WTC11 (cell line): ENCODE results near the gene SPATA4. TPM values are rescaled to one million over a fixed set of nuclear protein-coding genes. Genes with fewer than 3 reads are reported as not detected.

Experiments used
- ATAC-seq: fragments of 200-7000 bp; cut with Tn5 transposase; 2 replicates; pipeline ENCODE4 v1.10.0; 2021; ENCODE audit warnings: mild to moderate bottlenecking, moderate library complexity
- CTCF ChIA-PET: fragments of 300-600 bp; sonication (Branson Sonifier 250); formaldehyde crosslinking; loops from one replicate; lab custom pipeline; 2021; ENCODE audit warnings: antibody characterized with exemption; lab: Charles Lee
- POLR2A ChIA-PET: fragments of 350-600 bp; sonication (Branson Sonifier 250); formaldehyde crosslinking; loops from one replicate; lab custom pipeline; 2021; ENCODE audit warnings: antibody characterized with exemption; lab: Charles Lee
- DNase-seq: peaks from one replicate; pipeline ENCODE4 v3.0.0; 2021; ENCODE audit warnings: low spot score
- H3K27ac Mint-ChIP-seq: 2 replicates; pipeline ENCODE4 v1.8.0; 2021; ENCODE audit warnings: mixed read lengths
- H3K27me3 Mint-ChIP-seq: 2 replicates; pipeline ENCODE4 v1.8.0; 2021; ENCODE audit warnings: low read depth, mild to moderate bottlenecking, moderate library complexity, mixed read lengths
- H3K36me3 Mint-ChIP-seq: 2 replicates; pipeline ENCODE4 v1.8.0; 2021; ENCODE audit warnings: mixed read lengths
- H3K4me1 Mint-ChIP-seq: 2 replicates; pipeline ENCODE4 v1.8.0; 2022; ENCODE audit warnings: mixed read lengths
- H3K4me3 Mint-ChIP-seq: 2 replicates; pipeline ENCODE4 v1.8.0; 2021; ENCODE audit warnings: mild to moderate bottlenecking, moderate library complexity, mixed read lengths
- H3K9me3 Mint-ChIP-seq: 2 replicates; pipeline ENCODE4 v1.8.0; 2021; ENCODE audit warnings: mixed read lengths
- E2F1 ChIP-seq: sonication (generic); formaldehyde crosslinking; IDR thresholded peaks from 2 replicates; pipeline ENCODE4 v1.8.0; 2022; ENCODE audit warnings: mild to moderate bottlenecking, missing genetic modification reagents
- GTF2I ChIP-seq: fragments of 250-450 bp; sonication (Bioruptor Pico); conservative IDR thresholded peaks from 2 replicates; pipeline ENCODE4 v1.4.0; 2021; ENCODE audit warnings: mild to moderate bottlenecking
- JAZF1 ChIP-seq: fragments of 250-450 bp; sonication (Bioruptor Pico); IDR thresholded peaks from 2 replicates; pipeline ENCODE4 v1.9.0; 2021; ENCODE audit warnings: moderate library complexity, mild to moderate bottlenecking, inconsistent platforms
- MYBL2 ChIP-seq: sonication (generic); formaldehyde crosslinking; IDR thresholded peaks from 2 replicates; pipeline ENCODE4 v1.8.1; 2023; ENCODE audit warnings: mild to moderate bottlenecking, moderate library complexity, missing genetic modification reagents
- NFATC4 ChIP-seq: fragments of 250-450 bp; sonication (Bioruptor Pico); IDR thresholded peaks from 2 replicates; pipeline ENCODE4 v1.9.0; 2021; ENCODE audit warnings: mild to moderate bottlenecking
- NR1H2 ChIP-seq: sonication (generic); formaldehyde crosslinking; IDR thresholded peaks from 2 replicates; pipeline ENCODE4 v1.9.0; 2021; ENCODE audit warnings: mild to moderate bottlenecking, moderate library complexity, missing genetic modification reagents
- NR3C1 ChIP-seq: sonication (generic); formaldehyde crosslinking; conservative IDR thresholded peaks from 2 replicates; pipeline ENCODE4 v1.8.1; 2023; ENCODE audit warnings: low read depth, mild to moderate bottlenecking, missing genetic modification reagents
- PREB ChIP-seq: sonication (generic); formaldehyde crosslinking; IDR thresholded peaks from 2 replicates; pipeline ENCODE4 v1.8.1; 2022; ENCODE audit warnings: mild to moderate bottlenecking, missing genetic modification reagents, moderate library complexity, borderline replicate concordance
- PRRX2 ChIP-seq: fragments of 250-450 bp; sonication (Bioruptor Pico); IDR thresholded peaks from 2 replicates; pipeline ENCODE4 v1.8.0; 2021; ENCODE audit warnings: mild to moderate bottlenecking
- SMAD3 ChIP-seq: sonication (generic); formaldehyde crosslinking; IDR thresholded peaks from 2 replicates; pipeline ENCODE4 v1.8.0; 2022; ENCODE audit warnings: missing genetic modification reagents, mild to moderate bottlenecking, borderline replicate concordance
- SMAD4 ChIP-seq: sonication (generic); formaldehyde crosslinking; IDR thresholded peaks from 2 replicates; pipeline ENCODE4 v1.8.0; 2022; ENCODE audit warnings: mild to moderate bottlenecking, missing genetic modification reagents
- STAT6 ChIP-seq: sonication (generic); formaldehyde crosslinking; conservative IDR thresholded peaks from 2 replicates; pipeline ENCODE4 v1.8.1; 2023; ENCODE audit warnings: mild to moderate bottlenecking, low read depth, missing genetic modification reagents, moderate library complexity
- TCF7 ChIP-seq: sonication (generic); formaldehyde crosslinking; IDR thresholded peaks from 2 replicates; pipeline ENCODE4 v1.8.0; 2022; ENCODE audit warnings: mild to moderate bottlenecking, low read depth, missing genetic modification reagents, moderate library complexity
- TEAD1 ChIP-seq: sonication (generic); formaldehyde crosslinking; IDR thresholded peaks from 2 replicates; pipeline ENCODE4 v1.8.0; 2022; ENCODE audit warnings: mild to moderate bottlenecking, missing genetic modification reagents
- TP53 ChIP-seq: sonication (generic); formaldehyde crosslinking; IDR thresholded peaks from 2 replicates; pipeline ENCODE4 v1.8.1; 2023; ENCODE audit warnings: mild to moderate bottlenecking, missing genetic modification reagents
- ZNF281 ChIP-seq: sonication (generic); formaldehyde crosslinking; IDR thresholded peaks from 2 replicates; pipeline ENCODE4 v1.8.0; 2023; ENCODE audit warnings: mild to moderate bottlenecking, missing genetic modification reagents
- ZNF396 ChIP-seq: fragments of 250-450 bp; sonication (Bioruptor Pico); IDR thresholded peaks from 2 replicates; pipeline ENCODE4 v1.8.0; 2021; ENCODE audit warnings: mild to moderate bottlenecking, moderate library complexity, borderline replicate concordance
- ZNF671 ChIP-seq: fragments of 250-450 bp; sonication (Bioruptor Pico); IDR thresholded peaks from 2 replicates; pipeline ENCODE4 v1.8.0; 2021; ENCODE audit warnings: mild to moderate bottlenecking
- total RNA-seq: library from RNA; stranded (reverse); gene quantifications from 3 replicates; pipeline ENCODE4 v1.2.3, GENCODE V29; 2021
- TF ChIP-seq, protein P1 (sequence below): sonication (generic); formaldehyde crosslinking; IDR thresholded peaks from 2 replicates; pipeline ENCODE4 v1.8.0; 2022; ENCODE audit warnings: missing genetic modification reagents

SPATA4 gene
- total RNA-seq, 1 experiment from 2014 or later = not detected

GRCh38 chr4:176210101-176210500, 14.7 kb upstream of the SPATA4 start:
- no peak for TF ChIP-seq ZNF396 (CRISPR knock-in tag)
- no peak for TF ChIP-seq GTF2I
- TF ChIP-seq JAZF1 (CRISPR knock-in tag) = no peak
- TF ChIP-seq STAT6 (CRISPR knock-in tag) = no peak
- no peak for TF ChIP-seq ZNF281 (CRISPR knock-in tag)
- no peak for TF ChIP-seq NFATC4 (CRISPR knock-in tag)
- no peak for TF ChIP-seq SMAD4 (CRISPR knock-in tag)
- TF ChIP-seq PRRX2 = no peak
- TF ChIP-seq SMAD3 (CRISPR knock-in tag) = no peak
- no peak for TF ChIP-seq E2F1
- no peak for TF ChIP-seq NR1H2 (CRISPR knock-in tag)
- no peak for TF ChIP-seq PREB
- ChIA-PET CTCF (no interaction called here), POLR2A (no interaction called here)
- no peak for ATAC-seq
- H3K36me3 Mint-ChIP-seq = peaks cover 10% of the 10 kb centered on the region; the same call in 1 of the 2 replicates
- peaks cover 16% of the 10 kb centered on the region for H3K4me1 Mint-ChIP-seq
- H3K9me3 Mint-ChIP-seq = peaks cover 16% of the 10 kb centered on the region
- no peak for DNase-seq
- no peak overlapping the region for H3K4me3 Mint-ChIP-seq
- no peaks in the 10 kb centered on the region for H3K27me3 Mint-ChIP-seq
- no peak overlapping the region for H3K27ac Mint-ChIP-seq

GRCh38 chr4:176209535-176209934, 14.2 kb upstream of the SPATA4 start:
- Mint-ChIP-seq H3K9me3 (peaks cover 16% of the 10 kb centered on the region), H3K4me1 (peaks cover 19% of the 10 kb centered on the region), H3K4me3 (no peak overlapping the region), H3K27me3 (no peaks in the 10 kb centered on the region), H3K27ac (no peak overlapping the region), H3K36me3 (peaks cover 10% of the 10 kb centered on the region; the same call in 1 of the 2 replicates)
- TF ChIP-seq TEAD1 (CRISPR knock-in tag) = no peak
- TF ChIP-seq NR3C1 (CRISPR knock-in tag) = no peak
- no peak for TF ChIP-seq TCF7 (CRISPR knock-in tag)
- TF ChIP-seq MYBL2 (CRISPR knock-in tag) = no peak
- no peak for TF ChIP-seq TP53
- no peak for TF ChIP-seq ZNF671 (CRISPR knock-in tag)
- TF ChIP-seq, protein P1, sequence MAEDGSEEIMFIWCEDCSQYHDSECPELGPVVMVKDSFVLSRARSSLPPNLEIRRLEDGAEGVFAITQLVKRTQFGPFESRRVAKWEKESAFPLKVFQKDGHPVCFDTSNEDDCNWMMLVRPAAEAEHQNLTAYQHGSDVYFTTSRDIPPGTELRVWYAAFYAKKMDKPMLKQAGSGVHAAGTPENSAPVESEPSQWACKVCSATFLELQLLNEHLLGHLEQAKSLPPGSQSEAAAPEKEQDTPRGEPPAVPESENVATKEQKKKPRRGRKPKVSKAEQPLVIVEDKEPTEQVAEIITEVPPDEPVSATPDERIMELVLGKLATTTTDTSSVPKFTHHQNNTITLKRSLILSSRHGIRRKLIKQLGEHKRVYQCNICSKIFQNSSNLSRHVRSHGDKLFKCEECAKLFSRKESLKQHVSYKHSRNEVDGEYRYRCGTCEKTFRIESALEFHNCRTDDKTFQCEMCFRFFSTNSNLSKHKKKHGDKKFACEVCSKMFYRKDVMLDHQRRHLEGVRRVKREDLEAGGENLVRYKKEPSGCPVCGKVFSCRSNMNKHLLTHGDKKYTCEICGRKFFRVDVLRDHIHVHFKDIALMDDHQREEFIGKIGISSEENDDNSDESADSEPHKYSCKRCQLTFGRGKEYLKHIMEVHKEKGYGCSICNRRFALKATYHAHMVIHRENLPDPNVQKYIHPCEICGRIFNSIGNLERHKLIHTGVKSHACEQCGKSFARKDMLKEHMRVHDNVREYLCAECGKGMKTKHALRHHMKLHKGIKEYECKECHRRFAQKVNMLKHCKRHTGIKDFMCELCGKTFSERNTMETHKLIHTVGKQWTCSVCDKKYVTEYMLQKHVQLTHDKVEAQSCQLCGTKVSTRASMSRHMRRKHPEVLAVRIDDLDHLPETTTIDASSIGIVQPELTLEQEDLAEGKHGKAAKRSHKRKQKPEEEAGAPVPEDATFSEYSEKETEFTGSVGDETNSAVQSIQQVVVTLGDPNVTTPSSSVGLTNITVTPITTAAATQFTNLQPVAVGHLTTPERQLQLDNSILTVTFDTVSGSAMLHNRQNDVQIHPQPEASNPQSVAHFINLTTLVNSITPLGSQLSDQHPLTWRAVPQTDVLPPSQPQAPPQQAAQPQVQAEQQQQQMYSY (CRISPR knock-in tag) = no peak
- POLR2A ChIA-PET = no interaction called here
- CTCF ChIA-PET = no interaction called here
- no peak for DNase-seq
- no peak for ATAC-seq
